ENCODE measurements around the gene RBM5. TPM values are rescaled to one million over a fixed set of nuclear protein-coding genes. Genes with fewer than 3 reads are reported as not detected.

Gene RBM5
- polyA plus RNA-seq, 1 donor (not counting 4 experiments of a cell fraction or from before 2014, with no cell fraction given): 167 TPM

- Histone ChIP-seq H3K4me2 (ENCODE audit: control insufficient read depth, extremely low read depth, insufficient read depth, low read depth, low read length) (no peak overlapping the region), H3K27me3 (ENCODE audit: control insufficient read depth, extremely low read depth, insufficient read depth, low read length) (no peaks in the 10 kb centered on the region), H3K9ac (ENCODE audit: control insufficient read depth, extremely low read depth, insufficient read depth, low read length) (no peak overlapping the region), H3K9me1 (ENCODE audit: control insufficient read depth, extremely low read depth, insufficient read depth, low read length) (no peaks in the 10 kb centered on the region), H2AFZ (ENCODE audit: control insufficient read depth, low read length) (no peak overlapping the region), H3K4me3 (ENCODE audit: control insufficient read depth in 2 of 3, extremely low read depth in 1 of 3, insufficient read depth in 2 of 3, low read depth in 1 of 3, low read length in 3 of 3) (no peak overlapping the region), H3K79me2 (ENCODE audit: control insufficient read depth, insufficient read depth, low read length) (no peaks in the 10 kb centered on the region), H3K9me3 (ENCODE audit: control insufficient read depth, low read depth, low read length) (no peaks in the 10 kb centered on the region), H4K20me1 (ENCODE audit: control insufficient read depth, extremely low read depth, insufficient read depth, low read length) (peaks cover 6% of the 10 kb centered on the region), H3K4me1 (ENCODE audit: control insufficient read depth, extremely low read depth, insufficient read depth, low read length) (peaks cover 21% of the 10 kb centered on the region), H3K27ac (ENCODE audit: control insufficient read depth, insufficient read depth, low read length) (no peak overlapping the region), H3K36me3 (ENCODE audit: control insufficient read depth in 2 of 2, extremely low read depth in 1 of 2, insufficient read depth in 2 of 2, low read length in 2 of 2) (peaks cover 10 to 12% of the 10 kb centered on the region in 2 experiments)
- peak; percentile 48 for FAIRE-seq
- no peak for TF ChIP-seq CTCF (optimal IDR thresholded peaks at IDR 0.05 in 1 of 3, IDR thresholded peaks at IDR 0.05 in 1 of 3, conservative IDR thresholded peaks at IDR 0.05 in 1 of 3; ENCODE audit: extremely low read depth in 1 of 3, insufficient read depth in 2 of 3, low read length in 3 of 3)
- no peak for TF ChIP-seq EZH2 (IDR thresholded peaks at IDR 0.05; ENCODE audit: low read length)
- no peak for DNase-seq (ENCODE audit: low read depth, low spot score)
- dilution Hi-C loops (cut with MboI; ENCODE audit: extremely low pct_ligation_motif_present, low sequenced_read_pairs): no loop called here
Measured at GRCh38 chr3:50124052-50124799, 35.5 kb downstream of the RBM5 start.

- no peak for FAIRE-seq
- Histone ChIP-seq H2AFZ (ENCODE audit: control insufficient read depth, low read length) (no peak overlapping the region), H3K4me2 (ENCODE audit: control insufficient read depth, extremely low read depth, insufficient read depth, low read depth, low read length) (no peak overlapping the region)
Measured at GRCh38 chr3:50124800-50125178, 36.1 kb downstream of the RBM5 start.

More at GRCh38 chr3:50124800-50125178, 36.1 kb downstream of the RBM5 start:
- H3K79me2 ChIP-seq (ENCODE audit: control insufficient read depth, insufficient read depth, low read length): no peaks in the 10 kb centered on the region
- no peaks in the 10 kb centered on the region for H3K27me3 ChIP-seq (ENCODE audit: control insufficient read depth, extremely low read depth, insufficient read depth, low read length)
- TF ChIP-seq CTCF (optimal IDR thresholded peaks at IDR 0.05 in 1 of 3, IDR thresholded peaks at IDR 0.05 in 1 of 3, conservative IDR thresholded peaks at IDR 0.05 in 1 of 3; ENCODE audit: extremely low read depth in 1 of 3, insufficient read depth in 2 of 3, low read length in 3 of 3) (no peak), EZH2 (IDR thresholded peaks at IDR 0.05; ENCODE audit: low read length) (no peak)
- DNase-seq (ENCODE audit: low read depth, low spot score): no peak
- no peaks in the 10 kb centered on the region for H3K9me3 ChIP-seq (ENCODE audit: control insufficient read depth, low read depth, low read length)
- peaks cover 21% of the 10 kb centered on the region for H3K4me1 ChIP-seq (ENCODE audit: control insufficient read depth, extremely low read depth, insufficient read depth, low read length)
- H4K20me1 ChIP-seq (ENCODE audit: control insufficient read depth, extremely low read depth, insufficient read depth, low read length): peaks cover 6% of the 10 kb centered on the region
- dilution Hi-C loops (cut with MboI; ENCODE audit: extremely low pct_ligation_motif_present, low sequenced_read_pairs): no loop called here
- H3K9me1 ChIP-seq (ENCODE audit: control insufficient read depth, extremely low read depth, insufficient read depth, low read length): no peaks in the 10 kb centered on the region
- H3K36me3 ChIP-seq (ENCODE audit: control insufficient read depth in 2 of 2, extremely low read depth in 1 of 2, insufficient read depth in 2 of 2, low read length in 2 of 2): peaks cover 8 to 10% of the 10 kb centered on the region in 2 experiments
- no peak overlapping the region for H3K9ac ChIP-seq (ENCODE audit: control insufficient read depth, extremely low read depth, insufficient read depth, low read length)
- no peak overlapping the region for H3K4me3 ChIP-seq (ENCODE audit: control insufficient read depth in 2 of 3, extremely low read depth in 1 of 3, insufficient read depth in 2 of 3, low read depth in 1 of 3, low read length in 3 of 3)
- H3K27ac ChIP-seq (ENCODE audit: control insufficient read depth, insufficient read depth, low read length): no peak overlapping the region

Measured in keratinocyte (primary cell).